ENCODE measurements around the gene JAZF1. TPM values are rescaled to one million over a fixed set of nuclear protein-coding genes. Genes with fewer than 3 reads are reported as not detected.

The JAZF1 gene
- total and polyA plus RNA-seq, 11 donors, result 10.3 to 46.2 (median 26.8) TPM

DNA sequence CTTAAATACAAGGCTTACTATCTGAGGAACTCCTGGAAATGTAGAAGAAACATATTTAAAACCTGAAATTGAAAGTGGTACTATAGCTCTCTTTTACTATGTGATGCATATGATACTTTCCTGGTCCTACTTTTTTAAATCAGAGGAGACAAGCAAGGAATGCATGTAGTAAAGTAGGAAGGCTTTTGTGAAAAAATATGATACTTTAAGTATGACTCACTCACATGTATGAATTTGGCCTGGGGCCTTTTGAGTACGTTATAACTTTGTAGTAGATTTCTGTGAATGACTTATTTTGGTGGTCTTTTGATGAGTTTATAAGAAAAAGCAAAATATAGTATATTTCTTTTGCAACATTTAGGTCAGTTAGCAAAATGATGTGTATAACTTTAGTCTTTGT, 386.8 kb downstream of the JAZF1 start:
- ATAC-seq (no peak), DNase-seq (no peak)
- Histone ChIP-seq H3K27ac (no peak overlapping the region), H3K4me3 (no peak overlapping the region), H3K36me3 (peaks cover 0 to 98% (median 78%) of the 10 kb centered on the region in 9 donors), H3K4me1 (no peaks in the 10 kb centered on the region), H3K27me3 (no peaks in the 10 kb centered on the region), H3K9me3 (no peaks in the 10 kb centered on the region)
- TF ChIP-seq, protein P1, sequence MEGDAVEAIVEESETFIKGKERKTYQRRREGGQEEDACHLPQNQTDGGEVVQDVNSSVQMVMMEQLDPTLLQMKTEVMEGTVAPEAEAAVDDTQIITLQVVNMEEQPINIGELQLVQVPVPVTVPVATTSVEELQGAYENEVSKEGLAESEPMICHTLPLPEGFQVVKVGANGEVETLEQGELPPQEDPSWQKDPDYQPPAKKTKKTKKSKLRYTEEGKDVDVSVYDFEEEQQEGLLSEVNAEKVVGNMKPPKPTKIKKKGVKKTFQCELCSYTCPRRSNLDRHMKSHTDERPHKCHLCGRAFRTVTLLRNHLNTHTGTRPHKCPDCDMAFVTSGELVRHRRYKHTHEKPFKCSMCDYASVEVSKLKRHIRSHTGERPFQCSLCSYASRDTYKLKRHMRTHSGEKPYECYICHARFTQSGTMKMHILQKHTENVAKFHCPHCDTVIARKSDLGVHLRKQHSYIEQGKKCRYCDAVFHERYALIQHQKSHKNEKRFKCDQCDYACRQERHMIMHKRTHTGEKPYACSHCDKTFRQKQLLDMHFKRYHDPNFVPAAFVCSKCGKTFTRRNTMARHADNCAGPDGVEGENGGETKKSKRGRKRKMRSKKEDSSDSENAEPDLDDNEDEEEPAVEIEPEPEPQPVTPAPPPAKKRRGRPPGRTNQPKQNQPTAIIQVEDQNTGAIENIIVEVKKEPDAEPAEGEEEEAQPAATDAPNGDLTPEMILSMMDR (IDR thresholded peaks at IDR 0.05), result no peak
- TF ChIP-seq POLR2A (IDR thresholded peaks at IDR 0.05), result no peak
- 80 to 89% (median 84%) methylated on average over 1 of the region's 1 CpG for WGBS, 4 donors
- intact Hi-C loops (cut with DNase I), result no loop called here

DNA sequence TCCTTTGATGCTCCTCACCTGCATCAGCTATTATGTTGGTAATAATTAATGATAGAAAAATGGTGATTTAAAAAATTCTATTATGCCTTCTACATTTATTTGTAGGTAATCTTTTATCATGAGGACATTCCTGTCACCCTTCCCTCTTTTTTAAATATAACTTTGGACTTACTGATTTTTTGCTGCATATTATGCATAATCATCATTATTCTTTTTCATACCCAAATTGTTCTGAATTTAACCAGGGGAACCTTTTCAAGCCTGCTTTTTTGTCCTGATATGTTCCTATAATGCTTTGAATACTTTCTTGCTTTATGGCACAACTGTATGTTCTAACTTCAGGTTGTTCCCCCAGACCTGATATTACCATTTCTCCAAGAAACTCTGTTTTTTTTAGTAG, 392.2 kb downstream of the JAZF1 start:
- H3K4me3 ChIP-seq, result no peak overlapping the region
- H3K27me3 ChIP-seq, result no peaks in the 10 kb centered on the region
- no peak for ATAC-seq
- peaks cover 0 to 6% (median under 1%) of the 10 kb centered on the region in 12 donors for H3K4me1 ChIP-seq
- H3K27ac ChIP-seq, result no peak overlapping the region
- H3K9me3 ChIP-seq, result no peaks in the 10 kb centered on the region
- peaks cover 0 to 86% (median 64%) of the 10 kb centered on the region in 9 donors for H3K36me3 ChIP-seq
- TF ChIP-seq, protein P1 (IDR thresholded peaks at IDR 0.05), result no peak
- no peak for TF ChIP-seq POLR2A (IDR thresholded peaks at IDR 0.05)
- DNase-seq, result no peak
- intact Hi-C loops (cut with DNase I), result loop anchor here in 2 of 10 donors (10.0 kb wide), 1 partner anchor 594 kb away; no protein-coding TSS in a partner anchor

DNA sequence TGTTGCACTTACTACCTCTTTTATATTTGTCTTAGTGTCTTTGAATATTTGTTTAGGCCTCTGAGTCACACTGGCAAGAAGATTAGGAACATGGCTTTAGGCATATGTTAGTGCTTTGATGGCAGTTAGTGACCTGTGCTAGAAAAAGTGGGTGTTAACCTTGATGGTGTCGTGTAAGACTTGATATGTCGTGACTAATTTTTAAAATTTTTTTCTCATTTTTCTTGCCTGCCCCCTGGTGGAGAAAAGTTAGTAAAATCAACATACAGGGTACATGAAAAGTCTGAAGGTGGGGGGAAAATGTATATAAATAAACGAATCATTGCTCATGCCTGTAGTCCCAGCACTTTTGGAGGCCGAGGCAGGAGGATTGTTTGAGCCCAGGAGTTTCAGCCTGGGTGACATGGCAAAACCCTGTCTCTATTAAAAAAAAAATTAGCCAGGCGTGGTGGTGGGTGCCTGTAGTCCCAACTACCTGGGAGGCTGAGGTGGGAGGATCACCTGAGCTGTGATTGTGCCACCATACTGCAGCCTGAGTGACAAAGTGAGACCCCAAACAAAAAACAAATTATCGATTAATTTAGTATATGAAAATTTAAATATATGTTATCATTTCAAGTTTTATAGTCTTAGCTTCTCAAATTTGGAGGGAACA, 396.1 kb downstream of the JAZF1 start:
- ATAC-seq, result peak in 1 of 4 donors; percentile 41
- H3K36me3 ChIP-seq, result peaks cover 0 to 57% (median 43%) of the 10 kb centered on the region in 9 donors
- H3K4me1 ChIP-seq, result peaks cover 0 to 20% (median 2%) of the 10 kb centered on the region in 12 donors
- no peaks in the 10 kb centered on the region for H3K9me3 ChIP-seq
- no peak overlapping the region for H3K4me3 ChIP-seq
- no peaks in the 10 kb centered on the region for H3K27me3 ChIP-seq
- H3K27ac ChIP-seq, result no peak overlapping the region
- 69 to 72% (median 72%) methylated on average over 6 of the region's 6 CpGs for WGBS, 4 donors
- TF ChIP-seq, protein P1 (IDR thresholded peaks at IDR 0.05), result peak; percentile 36 to 64 (median 56)
- TF ChIP-seq POLR2A (IDR thresholded peaks at IDR 0.05), result no peak
- no peak for DNase-seq
- intact Hi-C loops (cut with DNase I), result loop anchor here in 3 of 10 donors (5.0 to 10.0 kb wide), 2 partner anchors 587 to 590 kb away; no protein-coding TSS in a partner anchor

DNA sequence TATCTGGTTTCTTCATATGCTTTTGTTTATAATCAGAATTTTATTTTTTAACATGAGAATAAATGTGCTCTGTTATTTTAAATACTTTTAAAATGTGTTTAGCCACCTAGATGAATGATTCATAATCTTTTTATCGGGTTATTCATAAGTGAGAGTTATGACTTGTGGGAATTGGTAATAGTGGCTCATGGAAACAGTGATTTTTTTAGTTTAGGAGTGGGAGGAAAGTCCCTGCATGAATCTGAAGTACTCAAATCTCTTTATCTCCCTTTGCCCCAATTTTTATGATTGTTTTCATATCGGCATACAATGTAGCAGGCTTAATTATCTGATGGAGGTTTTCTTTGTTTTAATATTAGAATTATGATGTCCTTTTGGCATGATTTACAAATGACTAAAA, 397.7 kb downstream of the JAZF1 start:
- intact Hi-C loops (cut with DNase I), result loop anchor here in 3 of 10 donors (5.0 to 10.0 kb wide), 2 partner anchors 586 to 588 kb away; no protein-coding TSS in a partner anchor
- no peak for ATAC-seq

More for the DNA sequence above, 397.7 kb downstream of the JAZF1 start:
- Histone ChIP-seq H3K9me3 (no peaks in the 10 kb centered on the region), H3K4me3 (no peak overlapping the region), H3K4me1 (peaks cover 0 to 20% (median 4%) of the 10 kb centered on the region in 12 donors), H3K36me3 (peaks cover 0 to 41% (median 31%) of the 10 kb centered on the region in 9 donors), H3K27ac (no peak overlapping the region), H3K27me3 (no peaks in the 10 kb centered on the region)
- 66 to 75% (median 69%) methylated on average over 2 of the region's 2 CpGs for WGBS, 4 donors
- TF ChIP-seq POLR2A (IDR thresholded peaks at IDR 0.05), result no peak
- TF ChIP-seq, protein P1 (IDR thresholded peaks at IDR 0.05), result no peak
- DNase-seq, result no peak
